ENCODE measurements around the gene CLEC4C.

The CLEC4C gene

DNA sequence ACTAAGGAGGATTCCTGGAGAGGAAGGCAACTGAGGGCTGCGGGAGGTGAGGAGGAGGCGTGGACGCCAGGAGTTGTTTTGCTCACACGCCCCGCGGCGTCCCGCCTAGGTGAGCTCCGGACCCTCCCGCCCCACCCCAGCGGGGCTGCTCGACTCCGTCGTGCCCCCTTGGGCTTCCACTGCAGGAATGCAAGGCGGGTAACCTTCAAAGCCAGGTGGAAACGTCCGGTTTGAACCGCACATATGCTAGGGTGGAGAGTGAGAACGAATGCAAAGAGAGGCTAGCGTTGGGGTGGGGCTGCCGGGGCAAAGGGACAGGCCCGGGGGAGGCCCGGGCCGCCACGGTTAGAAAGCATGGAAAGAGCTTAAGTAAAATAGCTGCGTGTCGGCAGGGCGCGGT is 41.3 kb downstream of the CLEC4C start:
- DNase-seq (ENCODE audit: insufficient read length, low spot score) = no peak
- no peak for FAIRE-seq
- TF ChIP-seq POLR2A (IDR thresholded peaks at IDR 0.05; ENCODE audit: low read depth, low read length) = no peak

GRCh38 chr12:7695566-7696197 is 51.5 kb downstream of the CLEC4C start, which contains the start of gene GDF3:
GDF3 (minus strand) TSS chr12:7695775; CDS start chr12:7695728, 47 bp downstream.
- no peak for TF ChIP-seq POLR2A (IDR thresholded peaks at IDR 0.05; ENCODE audit: low read depth, low read length)
- no peak for DNase-seq (ENCODE audit: insufficient read length, low spot score)
- no peak for FAIRE-seq

GRCh38 chr12:7695237-7695560 is 52.0 kb downstream of the CLEC4C start:
- no peak for TF ChIP-seq POLR2A (IDR thresholded peaks at IDR 0.05; ENCODE audit: low read depth, low read length)
- DNase-seq (ENCODE audit: insufficient read length, low spot score) (no peak), FAIRE-seq (no peak)

GRCh38 chr12:7694556-7695236 is 52.5 kb downstream of the CLEC4C start:
- DNase-seq (ENCODE audit: insufficient read length, low spot score) (no peak), FAIRE-seq (no peak)
- TF ChIP-seq POLR2A (IDR thresholded peaks at IDR 0.05; ENCODE audit: low read depth, low read length) = no peak

GRCh38 chr12:7693793-7694192 is 53.4 kb downstream of the CLEC4C start:
- no peak for TF ChIP-seq POLR2A (IDR thresholded peaks at IDR 0.05; ENCODE audit: low read depth, low read length)

GRCh38 chr12:7681535-7681934 is 65.6 kb downstream of the CLEC4C start:
- no peak for FAIRE-seq
- no peak for DNase-seq (ENCODE audit: insufficient read length, low spot score)
- no peak for TF ChIP-seq POLR2A (IDR thresholded peaks at IDR 0.05; ENCODE audit: low read depth, low read length)

More at GRCh38 chr12:7693793-7694192, 53.4 kb downstream of the CLEC4C start:
- FAIRE-seq (no peak), DNase-seq (ENCODE audit: insufficient read length, low spot score) (no peak)

All from H54 (cell line).